ENCODE data around the gene IMPG2. TPM values are rescaled to one million over a fixed set of nuclear protein-coding genes. Genes with fewer than 3 reads are reported as not detected.

Gene IMPG2
- total RNA-seq: 0.50 to 0.80 TPM (median 0.56 TPM) in 3 replicates
- long read RNA-seq: 0 reads

- peaks cover 4% of the 10 kb centered on the region for H3K36me3 Mint-ChIP-seq (ENCODE audit: low read depth)
Measured at GRCh38 chr3:101320475-101320874, at the start of gene IMPG2. TSS of gene IMPG2 (minus strand) at chr3:101320575. CDS start at chr3:101320372, 203 bp downstream.

GRCh38 chr3:101362406-101362805 is 42.0 kb upstream of the IMPG2 start:
- Mint-ChIP-seq H3K27ac (ENCODE audit: unreplicated experiment) (no peak overlapping the region), H3K36me3 (ENCODE audit: low read depth) (peaks cover 26% of the 10 kb centered on the region), H3K4me1 (ENCODE audit: low read depth) (no peaks in the 10 kb centered on the region), H3K9me3 (ENCODE audit: low read depth) (peaks cover 10% of the 10 kb centered on the region), H3K27me3 (ENCODE audit: low read depth) (no peaks in the 10 kb centered on the region), H3K4me3 (ENCODE audit: unreplicated experiment) (no peak overlapping the region)
- no peak for TF ChIP-seq CTCF (IDR thresholded peaks at IDR 0.05)
- DNase-seq (ENCODE audit: low spot score): no peak

More at GRCh38 chr3:101320475-101320874, at the start of gene IMPG2:
- Mint-ChIP-seq H3K4me1 (ENCODE audit: low read depth) (no peaks in the 10 kb centered on the region), H3K4me3 (ENCODE audit: unreplicated experiment) (no peak within 1 kb of the TSS), H3K9me3 (ENCODE audit: low read depth) (no peaks in the 10 kb centered on the region), H3K27ac (ENCODE audit: unreplicated experiment) (no peak within 1 kb of the TSS), H3K27me3 (ENCODE audit: low read depth) (no peaks in the 10 kb centered on the region)
- TF ChIP-seq CTCF (IDR thresholded peaks at IDR 0.05): no peak
- no peak for DNase-seq (ENCODE audit: low spot score)

- Mint-ChIP-seq H3K4me3 (ENCODE audit: unreplicated experiment) (no peak overlapping the region), H3K4me1 (ENCODE audit: low read depth) (no peaks in the 10 kb centered on the region), H3K9me3 (ENCODE audit: low read depth) (peaks cover 8% of the 10 kb centered on the region), H3K36me3 (ENCODE audit: low read depth) (peaks cover 19% of the 10 kb centered on the region), H3K27ac (ENCODE audit: unreplicated experiment) (no peak overlapping the region), H3K27me3 (ENCODE audit: low read depth) (no peaks in the 10 kb centered on the region)
- TF ChIP-seq CTCF (IDR thresholded peaks at IDR 0.05): no peak
- no peak for DNase-seq (ENCODE audit: low spot score)
Measured at GRCh38 chr3:101351829-101352228, 31.5 kb upstream of the IMPG2 start.

GRCh38 chr3:101340591-101340990 is 20.2 kb upstream of the IMPG2 start:
- H3K4me3 Mint-ChIP-seq (ENCODE audit: unreplicated experiment): no peak overlapping the region
- H3K4me1 Mint-ChIP-seq (ENCODE audit: low read depth): no peaks in the 10 kb centered on the region
- DNase-seq (ENCODE audit: low spot score): no peak
- H3K27ac Mint-ChIP-seq (ENCODE audit: unreplicated experiment): no peak overlapping the region
- no peaks in the 10 kb centered on the region for H3K9me3 Mint-ChIP-seq (ENCODE audit: low read depth)
- peaks cover 18% of the 10 kb centered on the region for H3K36me3 Mint-ChIP-seq (ENCODE audit: low read depth)
- no peak for TF ChIP-seq CTCF (IDR thresholded peaks at IDR 0.05)
- H3K27me3 Mint-ChIP-seq (ENCODE audit: low read depth): no peaks in the 10 kb centered on the region

GRCh38 chr3:101333883-101334282 is 13.5 kb upstream of the IMPG2 start:
- H3K27me3 Mint-ChIP-seq (ENCODE audit: low read depth): no peaks in the 10 kb centered on the region
- H3K4me1 Mint-ChIP-seq (ENCODE audit: low read depth): no peaks in the 10 kb centered on the region
- no peaks in the 10 kb centered on the region for H3K9me3 Mint-ChIP-seq (ENCODE audit: low read depth)
- TF ChIP-seq CTCF (IDR thresholded peaks at IDR 0.05): no peak
- no peak for DNase-seq (ENCODE audit: low spot score)
- no peak overlapping the region for H3K4me3 Mint-ChIP-seq (ENCODE audit: unreplicated experiment)
- H3K36me3 Mint-ChIP-seq (ENCODE audit: low read depth): peaks cover 15% of the 10 kb centered on the region
- H3K27ac Mint-ChIP-seq (ENCODE audit: unreplicated experiment): no peak overlapping the region

Data from chondrocyte (in vitro differentiated cells).